ENCODE results near the gene LKAAEAR1.

DNA sequence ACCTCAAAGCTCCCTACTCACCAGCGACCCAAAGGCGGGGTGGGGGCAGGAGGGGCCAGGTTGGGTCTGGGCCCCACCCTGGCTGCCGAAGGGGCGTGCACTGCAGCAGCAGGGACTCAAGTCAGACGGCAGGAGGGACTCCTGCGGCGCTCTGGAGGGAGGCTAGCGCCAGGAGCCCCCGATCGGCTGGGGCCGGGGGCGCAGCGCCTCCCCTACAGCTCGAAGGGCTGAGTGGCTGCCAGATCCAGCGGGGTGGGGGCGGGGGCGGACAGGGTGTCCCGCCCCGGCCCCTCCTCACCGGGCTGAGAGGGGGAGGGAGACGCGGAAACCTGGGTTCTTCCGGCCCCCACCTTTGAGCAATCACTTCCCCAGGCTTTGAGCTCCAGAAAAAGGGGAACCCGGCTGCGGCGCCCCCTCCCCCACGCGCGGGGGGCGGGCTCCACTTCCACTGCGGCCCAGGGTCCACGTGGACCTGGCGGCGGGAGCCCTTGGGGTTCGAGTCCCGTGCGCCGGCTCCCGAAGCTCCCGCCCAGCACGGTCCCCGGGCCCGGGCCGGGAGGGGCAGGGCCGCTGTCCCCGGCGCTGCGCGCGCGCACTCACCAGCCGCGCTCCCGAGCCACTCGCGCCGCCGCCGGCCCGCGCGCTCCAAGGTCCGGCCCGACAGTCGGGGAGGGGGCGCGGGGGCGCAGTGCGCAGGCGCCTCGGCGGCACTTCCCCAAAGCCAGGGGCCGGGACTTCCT, 4.8 kb downstream of the LKAAEAR1 start, which contains the start of gene RGS19:
- TF ChIP-seq PPARA (CRISPR knock-in tag; IDR thresholded peaks at IDR 0.05; ENCODE audit: borderline replicate concordance) (no peak), ZFP30 (CRISPR knock-in tag; IDR thresholded peaks at IDR 0.05) (no peak), ZNF8 (CRISPR knock-in tag; IDR thresholded peaks at IDR 0.05) (no peak)

All from SK-N-SH treated with all-trans-retinoic acid at 6 μM for 48 hours (cell line).